Adrenal gland (tissue), 19 donors: Measurements from ENCODE around the gene CREG1. TPM values are rescaled to one million over a fixed set of nuclear protein-coding genes. Genes with fewer than 3 reads are reported as not detected.
A peak's percentile ranks its signal among the peaks of the same experiment; 100 is the strongest.

Experiments used
- DNase-seq, 7 donors: peaks; one replicate each; pipeline ENCODE4 v3.0.0-alpha.2; 2019 to 2020
- H3K27ac ChIP-seq, 5 donors: fragments of 200-600 bp; sonication (generic) in 4 of 5; 1 replicate in 3 of 5; 2 replicates in 2 of 5; pipeline versions ENCODE4 v1.5.1 to v1.8.0; 2016 to 2020; ENCODE audit warnings: mild to moderate bottlenecking in 1 of 5
- H3K27me3 ChIP-seq: fragments of 200-600 bp; 2 replicates; pipeline ENCODE4 v1.8.0; 2021
- H3K36me3 ChIP-seq, 2 donors: fragments of 200-600 bp; replicated peaks in 1 of 2; 1 replicate in 1 of 2; 2 replicates in 1 of 2; pipeline versions ENCODE4 v1.5.1 to v1.8.0; 2018 to 2022
- H3K4me1 ChIP-seq, 2 donors: fragments of 200-600 bp; replicated peaks in 1 of 2; 1 replicate in 1 of 2; 2 replicates in 1 of 2; pipeline versions ENCODE4 v1.5.1 to v1.8.0; 2018 to 2021
- H3K4me3 ChIP-seq, 4 donors: fragments of 200-600 bp; sonication (generic) in 3 of 4; one replicate each; pipeline ENCODE4 v1.5.1; 2016 to 2018
- H3K9me3 ChIP-seq, 3 donors: fragments of 200-600 bp; sonication (generic) in 1 of 3; replicated peaks in 1 of 3; 1 replicate in 2 of 3; 2 replicates in 1 of 3; pipeline versions ENCODE4 v1.5.1 to v1.8.0; 2016 to 2021
- CTCF ChIP-seq, 6 experiments: fragments of 450-650 bp in 4 of 6; fragments of 200-600 bp in 2 of 6; sonication (generic) in 1 of 6; IDR thresholded peaks; 1 replicate in 5 of 6; 2 replicates in 1 of 6; pipeline versions ENCODE4 v1.5.1 to v1.8.0; 2016 to 2021; ENCODE audit warnings: antibody characterized with exemption in 6 of 6, mild to moderate bottlenecking in 2 of 6, moderate library complexity in 1 of 6
- POLR2A ChIP-seq, 2 donors: fragments of 450-650 bp; IDR thresholded peaks; one replicate each; pipeline ENCODE4 v1.6.1; 2017; ENCODE audit warnings: antibody characterized with exemption in 2 of 2, mild to moderate bottlenecking in 2 of 2, moderate library complexity in 1 of 2
- WGBS, 4 donors: extraction: QIAGEN DNeasy Blood & Tissue Kit in 2 of 4; methylation state at CpG; one replicate each; pipeline versions ENCODE4 v1.1.5 to v1.1.7; 2013 to 2017; 5-methylcytosine and 5-hydroxymethylcytosine counted together
- intact Hi-C, 2 donors: fragments of 100-400 bp; cut with DNase I; formaldehyde crosslinking; loops; one replicate each; pipeline versions ENCODE4 v1.14.1 to v1.15.0; 2022 to 2023
- long read RNA-seq, 10 donors: library from polyadenylated mRNA in 3 of 10; unstranded in 2 of 10; stranded (forward) in 1 of 10; transcript quantifications; one replicate each; pipeline ENCODE4 v2.0.0 and lab custom pipeline, GENCODE V29; 2021 to 2026
- polyA plus RNA-seq, 3 donors: library from polyadenylated mRNA; stranded (reverse); fragments of 200-250 nt in 2 of 3; fragments of 350-450 nt in 1 of 3; fragmentation: Illumina TruSeq in 1 of 3; extraction: RNeasy Lipid Tissue Mini Kit (QIAGEN cat#74804) in 1 of 3; gene quantifications; one replicate each; pipeline ENCODE4 v1.2.3, GENCODE V29; 2013 to 2014
- total RNA-seq, 9 donors: library from RNA; depleted of rRNA in 4 of 9; stranded (reverse); fragments of >200 nt in 4 of 9; fragments of 120-200 nt in 1 of 9; fragmentation: NEBNext Ultra II Directional in 1 of 9; extraction: Animal tissue kit (Norgen Biotek cat#: 25700) in 1 of 9; gene quantifications; one replicate each; pipeline versions ENCODE4 v1.1.0 to v1.2.4, GENCODE V29; 2013 to 2023
- donor health status: healthy with polysubstance abuse.
- donor health status: Bipolar disorder and iron deficiency.
- donor health status: DM: yes; HTN: yes; CAD: no.
- donor health status: DM: no; HTN: no; CAD: no.
- donor health status: DM: no; HTN: no; CAD: no.
- donor health status: DM: yes; HTN: yes; CAD: no.

Gene CREG1
- total RNA-seq (100 to 1,000 TPM; 108 to 605 (median 229) TPM), polyA plus RNA-seq (100 to 1,000 TPM in 1 of 3 donors, 10 to 100 TPM in 2; 69.8 to 267 (median 86.9) TPM)
- long read RNA-seq, donor 1, transcript CREG1-201 (4 exons, 1,974 nt): major isoform, 66 of 66 reads
- long read RNA-seq, donor 1, partial matches to known transcripts: 0 of 66 reads
- long read RNA-seq, donor 1, other reads (novel, unspliced or antisense): 0 of 66 reads
- long read RNA-seq, donor 2, transcript CREG1-201 (4 exons, 1,974 nt): major isoform, 26 of 26 reads
- long read RNA-seq, donor 2, partial matches to known transcripts: 0 of 26 reads
- long read RNA-seq, donor 2, other reads (novel, unspliced or antisense): 0 of 26 reads
- long read RNA-seq, donor 3, transcript CREG1-201 (4 exons, 1,974 nt): major isoform, 47 of 47 reads
- long read RNA-seq, donor 3, partial matches to known transcripts: 0 of 47 reads
- long read RNA-seq, donor 3, other reads (novel, unspliced or antisense): 0 of 47 reads
- long read RNA-seq, donor 4, transcript CREG1-201 (4 exons, 1,974 nt): major isoform, 263 of 272 reads
- long read RNA-seq, donor 4, partial matches to known transcripts: 4 of 272 reads
- long read RNA-seq, donor 4, other reads (novel, unspliced or antisense): 5 of 272 reads
- long read RNA-seq, donor 5, transcript CREG1-201 (4 exons, 1,974 nt): major isoform, 512 of 523 reads
- long read RNA-seq, donor 5, partial matches to known transcripts: 3 of 523 reads
- long read RNA-seq, donor 5, other reads (novel, unspliced or antisense): 8 of 523 reads
- long read RNA-seq, donor 6, transcript CREG1-201 (4 exons, 1,974 nt): major isoform, 84 of 93 reads
- long read RNA-seq, donor 6, partial matches to known transcripts: 9 of 93 reads
- long read RNA-seq, donor 6, other reads (novel, unspliced or antisense): 0 of 93 reads
- long read RNA-seq, donor 7, transcript CREG1-201 (4 exons, 1,974 nt): major isoform, 51 of 52 reads
- long read RNA-seq, donor 7, partial matches to known transcripts: 0 of 52 reads
- long read RNA-seq, donor 7, other reads (novel, unspliced or antisense): 0 of 52 reads
- long read RNA-seq, donor 8, transcript CREG1-201 (4 exons, 1,974 nt): major isoform, 78 of 83 reads
- long read RNA-seq, donor 8, partial matches to known transcripts: 0 of 83 reads
- long read RNA-seq, donor 8, other reads (novel, unspliced or antisense): 5 of 83 reads
- long read RNA-seq, donor 9, transcript CREG1-201 (4 exons, 1,974 nt): major isoform, 47 of 47 reads
- long read RNA-seq, donor 9, partial matches to known transcripts: 0 of 47 reads
- long read RNA-seq, donor 9, other reads (novel, unspliced or antisense): 0 of 47 reads
- long read RNA-seq, donor 10, transcript CREG1-201 (4 exons, 1,974 nt): major isoform, 31 of 31 reads
- long read RNA-seq, donor 10, partial matches to known transcripts: 0 of 31 reads
- long read RNA-seq, donor 10, other reads (novel, unspliced or antisense): 0 of 31 reads

GRCh38 chr1:167553136-167554027, at the start of gene CREG1:
Gene CREG1 (minus strand): TSS chr1:167553762.
- peak; percentile 96 to 98 (median 97) for DNase-seq
- Histone ChIP-seq H3K27ac (peak within 1 kb of the TSS; percentile 47 to 97 (median 91)), H3K27me3 (no peaks in the 10 kb centered on the region), H3K9me3 (no peaks in the 10 kb centered on the region), H3K4me1 (peaks cover 25 to 32% of the 10 kb centered on the region in 2 donors), H3K4me3 (peak within 1 kb of the TSS; percentile 22 to 91 (median 78)), H3K36me3 (no peaks in the 10 kb centered on the region)
- intact Hi-C loops: no loop called here
- TF ChIP-seq CTCF (IDR thresholded peaks at IDR 0.05) (peak in 1 of 6 experiments; percentile 26), POLR2A (IDR thresholded peaks at IDR 0.05) (peak; percentile 94 to 98)
- WGBS, 4 donors: 0 to 6% (median 1%) methylated on average over 6 to 90 of the region's 90 CpGs

DNA sequence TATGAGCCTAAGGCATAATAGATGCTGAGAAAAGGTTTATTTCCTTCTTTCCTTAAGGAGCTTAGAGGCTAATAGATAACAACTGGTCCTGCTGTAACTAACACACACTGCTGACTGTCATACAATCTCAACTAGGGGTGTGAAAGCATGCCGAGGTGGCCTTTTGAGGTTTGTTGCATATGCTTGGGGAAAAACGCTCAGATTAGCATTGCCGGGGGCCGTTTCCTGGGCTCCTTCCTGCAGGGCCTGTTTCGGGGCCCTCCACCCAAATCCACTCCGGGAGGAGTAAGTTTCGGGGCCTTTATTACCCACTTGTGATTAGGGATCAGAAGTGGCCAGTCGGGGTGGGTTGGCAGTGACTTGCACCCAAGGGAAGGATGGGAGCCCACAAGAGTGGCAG, 49.3 kb upstream of the CREG1 start:
- Histone ChIP-seq H3K4me3 (no peak overlapping the region), H3K9me3 (peaks cover 0 to 4% (median 0%) of the 10 kb centered on the region in 3 donors), H3K27me3 (no peaks in the 10 kb centered on the region), H3K27ac (no peak overlapping the region), H3K36me3 (no peaks in the 10 kb centered on the region), H3K4me1 (peaks cover 6 to 26% of the 10 kb centered on the region in 2 donors)
- 78 to 93% (median 81%) methylated on average over 8 of the region's 8 CpGs for WGBS, 4 donors
- no peak for TF ChIP-seq CTCF (IDR thresholded peaks at IDR 0.05)
- TF ChIP-seq POLR2A (IDR thresholded peaks at IDR 0.05): no peak
- intact Hi-C loops: no loop called here
- no peak for DNase-seq

DNA sequence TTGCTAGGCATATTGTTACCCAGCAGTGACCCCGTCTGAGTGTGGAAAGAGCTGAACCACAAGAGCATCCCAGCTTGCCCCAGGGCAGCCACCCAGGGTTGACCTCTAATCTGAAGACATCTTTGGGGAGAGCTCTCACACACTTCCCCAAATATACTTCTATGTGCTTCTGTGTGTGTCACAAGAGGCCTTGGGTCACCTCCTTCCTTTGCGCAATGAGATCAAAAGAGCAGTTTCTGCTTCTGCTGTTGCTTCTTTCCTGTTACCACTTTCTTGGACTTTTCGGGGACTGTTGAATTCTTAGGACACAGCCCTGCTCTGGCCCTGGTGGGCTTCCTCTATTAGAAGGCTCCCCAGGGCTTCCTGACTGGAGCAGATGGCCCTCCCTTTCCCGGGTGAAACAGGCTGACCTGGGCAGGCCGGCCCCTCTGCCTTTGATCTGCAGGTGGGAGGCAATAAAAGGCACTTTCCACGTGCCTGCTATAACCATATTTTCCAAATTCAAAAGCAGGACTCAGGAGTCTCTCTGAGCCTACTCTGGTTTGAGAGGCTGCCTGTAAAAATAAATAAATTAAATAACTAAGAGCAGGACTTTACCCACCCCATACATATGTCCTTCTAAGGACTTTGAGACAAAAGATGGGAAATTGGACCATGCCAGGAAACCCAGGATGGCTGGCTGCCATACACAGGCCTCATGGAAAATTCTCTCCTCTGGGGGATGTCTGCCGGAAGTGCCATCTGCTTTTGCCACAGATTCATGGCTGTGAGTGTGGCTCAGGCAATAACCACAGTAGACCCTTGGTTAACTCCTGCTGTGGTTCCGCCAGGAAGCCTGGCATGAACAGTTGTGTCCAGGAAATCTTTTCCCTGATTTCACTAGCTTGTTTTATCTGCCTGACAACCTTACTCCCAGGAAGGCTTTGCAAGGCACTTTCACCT, 48.2 kb upstream of the CREG1 start:
- H3K4me3 ChIP-seq: no peak overlapping the region
- intact Hi-C loops: loop anchor here in 1 of 2 donors (2.0 kb wide), 1 partner anchor 87 kb away; no protein-coding TSS in a partner anchor

More for the DNA sequence above, 48.2 kb upstream of the CREG1 start:
- WGBS, 4 donors: 66 to 73% (median 70%) methylated on average over 8 of the region's 8 CpGs
- no peak for TF ChIP-seq POLR2A (IDR thresholded peaks at IDR 0.05)
- no peak for TF ChIP-seq CTCF (IDR thresholded peaks at IDR 0.05)
- Histone ChIP-seq H3K36me3 (no peaks in the 10 kb centered on the region), H3K4me1 (peaks cover 6 to 26% of the 10 kb centered on the region in 2 donors), H3K9me3 (no peaks in the 10 kb centered on the region), H3K27ac (peak overlapping the region in 4 of 5 donors; percentile 31 to 80 (median 52)), H3K27me3 (no peaks in the 10 kb centered on the region)
- peak; percentile 37 to 79 (median 52) for DNase-seq
